Stimulated activated CD8-positive, alpha-beta memory T cell treated with anti-CD3 and anti-CD28 coated beads, Interleukin-7, amount 100 ng/mL, for 1 hour (primary cell): ENCODE results near the gene SACS.
"Not testable (repeated sequence)": the region's sequence is repeated elsewhere in the genome, so short reads cannot be mapped to it uniquely, and the experiment has no call there.

Experiments used
- DNase-seq, 2 donors: peaks; one replicate each; pipeline ENCODE4 v3.0.0-alpha.2; 2020; ENCODE audit warnings: low read depth in 2 of 2

The SACS gene

DNA sequence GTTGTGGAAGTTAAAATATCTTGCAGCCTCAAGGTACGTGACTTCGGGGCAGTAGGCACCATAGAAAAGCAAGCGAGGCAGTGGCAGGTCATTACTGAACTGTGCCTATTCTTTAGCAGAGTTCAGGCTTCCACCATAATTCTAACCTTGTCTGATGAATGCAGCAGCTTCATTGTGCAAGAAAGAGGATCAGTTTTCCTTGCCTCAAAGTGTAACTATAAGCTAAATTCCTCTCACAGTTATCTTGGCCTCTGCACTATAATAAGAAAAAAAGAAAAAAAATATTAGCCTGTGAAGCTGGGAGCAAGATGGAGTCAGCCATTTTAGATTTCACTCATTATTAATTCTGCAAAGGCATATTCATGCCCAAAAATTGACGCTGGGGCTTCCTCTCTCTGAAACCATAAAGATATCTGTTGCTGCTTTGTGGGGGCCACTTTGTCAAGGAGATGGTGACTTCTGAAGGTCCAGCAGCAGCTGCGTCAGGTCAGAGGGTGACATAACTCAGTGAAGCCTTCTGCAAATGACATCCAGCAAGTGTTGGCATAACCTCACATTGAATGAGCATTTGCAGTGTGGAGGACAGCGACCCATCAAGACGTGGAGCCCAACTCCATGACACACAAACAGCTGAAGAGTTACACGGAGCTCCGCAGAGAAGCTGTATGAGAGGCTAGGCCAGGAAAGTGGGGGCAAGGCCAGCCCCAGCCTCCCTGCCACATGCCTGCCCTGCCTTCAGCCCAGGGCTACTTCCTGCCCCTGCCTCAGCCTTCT, 23.1 kb upstream of the SACS start:
- DNase-seq: no peak

DNA sequence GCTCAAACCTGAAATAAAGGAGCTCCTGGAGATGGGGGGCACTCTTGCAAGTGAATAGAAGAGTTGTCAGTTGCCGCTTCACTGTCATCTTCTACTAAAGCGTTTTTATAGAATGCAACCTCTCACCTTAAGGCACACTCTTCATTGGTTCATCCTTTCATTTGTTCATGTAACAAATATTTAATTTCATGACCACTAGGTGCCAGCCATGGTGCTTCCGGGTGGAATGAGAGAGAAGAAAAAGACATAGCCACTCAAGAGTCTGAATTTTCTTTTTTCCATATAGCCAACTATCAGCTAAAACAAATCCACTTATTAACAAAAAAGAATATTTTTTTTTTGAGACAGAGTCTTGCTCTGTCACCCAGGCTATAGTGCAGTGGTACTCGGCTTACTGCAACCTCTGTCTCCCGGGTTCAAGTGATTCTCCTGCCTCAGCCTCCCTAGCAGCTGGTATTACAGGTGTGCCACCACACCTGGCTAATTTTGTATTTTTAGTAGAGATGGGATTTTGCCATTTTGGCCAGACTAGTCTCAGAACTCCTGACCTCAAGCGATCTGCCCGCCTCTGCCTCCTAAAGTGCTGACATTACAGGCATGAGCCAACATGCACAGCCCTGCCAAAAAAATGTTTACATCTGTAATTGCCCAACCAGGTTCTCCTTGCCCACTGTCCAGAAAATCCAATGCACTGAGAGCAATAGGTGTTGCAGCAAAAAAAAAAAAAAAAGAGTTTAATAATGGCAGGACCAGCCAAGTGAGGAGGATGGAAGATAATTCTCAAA, 22.1 kb upstream of the SACS start:
- DNase-seq: no peak

DNA sequence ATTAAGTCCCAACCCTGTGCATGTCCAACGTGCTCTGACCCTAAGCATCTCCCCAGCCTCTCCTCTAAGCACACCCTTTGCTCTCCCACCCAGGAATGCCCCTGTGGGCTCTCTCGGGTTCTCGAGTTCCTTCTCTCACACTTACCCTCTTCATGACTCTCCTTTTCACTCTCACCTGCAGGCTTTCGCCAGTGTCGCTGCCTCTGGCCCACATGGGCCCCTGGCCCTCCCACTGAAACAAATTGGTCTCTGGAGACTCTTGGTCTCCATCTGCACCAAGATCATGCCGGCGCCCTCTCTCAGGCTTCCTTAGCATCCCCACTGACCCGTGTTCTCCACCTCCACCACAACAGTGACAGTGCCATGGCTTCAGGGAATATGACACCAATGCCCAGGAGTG, 19.6 kb upstream of the SACS start:
- no peak for DNase-seq

DNA sequence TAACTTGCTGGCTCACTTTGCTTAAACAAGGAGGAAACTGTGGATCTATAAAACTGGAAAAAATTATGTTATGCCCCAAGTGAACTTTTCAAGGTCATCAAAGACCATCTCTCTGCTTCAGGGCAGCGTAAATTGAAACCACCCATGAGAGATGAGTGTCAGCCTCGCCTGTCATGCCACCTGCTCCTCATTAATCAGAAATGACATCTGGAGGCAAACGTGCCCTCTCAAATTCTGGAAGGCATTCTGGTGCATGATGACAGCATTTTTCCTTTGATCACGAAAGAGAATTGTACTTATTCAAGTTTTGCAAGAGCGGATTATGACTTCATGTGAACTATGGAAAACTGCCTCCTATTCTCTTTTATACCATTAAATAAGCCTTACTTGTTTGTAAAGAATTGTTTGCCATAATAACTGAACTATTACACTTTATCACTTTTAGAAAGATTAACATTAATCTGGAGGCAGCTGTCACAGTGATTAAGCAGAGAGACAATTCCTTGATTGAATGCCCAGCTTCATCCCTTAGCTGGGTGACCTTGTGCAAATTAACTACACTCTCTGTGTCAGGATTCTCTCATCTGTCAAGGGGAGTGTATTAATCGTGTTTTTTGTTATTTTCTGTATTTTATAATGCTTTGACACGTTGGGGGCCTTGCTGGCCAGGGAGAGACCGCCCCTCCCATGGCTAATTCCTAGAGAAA, 17.0 kb upstream of the SACS start:
- DNase-seq: no peak

DNA sequence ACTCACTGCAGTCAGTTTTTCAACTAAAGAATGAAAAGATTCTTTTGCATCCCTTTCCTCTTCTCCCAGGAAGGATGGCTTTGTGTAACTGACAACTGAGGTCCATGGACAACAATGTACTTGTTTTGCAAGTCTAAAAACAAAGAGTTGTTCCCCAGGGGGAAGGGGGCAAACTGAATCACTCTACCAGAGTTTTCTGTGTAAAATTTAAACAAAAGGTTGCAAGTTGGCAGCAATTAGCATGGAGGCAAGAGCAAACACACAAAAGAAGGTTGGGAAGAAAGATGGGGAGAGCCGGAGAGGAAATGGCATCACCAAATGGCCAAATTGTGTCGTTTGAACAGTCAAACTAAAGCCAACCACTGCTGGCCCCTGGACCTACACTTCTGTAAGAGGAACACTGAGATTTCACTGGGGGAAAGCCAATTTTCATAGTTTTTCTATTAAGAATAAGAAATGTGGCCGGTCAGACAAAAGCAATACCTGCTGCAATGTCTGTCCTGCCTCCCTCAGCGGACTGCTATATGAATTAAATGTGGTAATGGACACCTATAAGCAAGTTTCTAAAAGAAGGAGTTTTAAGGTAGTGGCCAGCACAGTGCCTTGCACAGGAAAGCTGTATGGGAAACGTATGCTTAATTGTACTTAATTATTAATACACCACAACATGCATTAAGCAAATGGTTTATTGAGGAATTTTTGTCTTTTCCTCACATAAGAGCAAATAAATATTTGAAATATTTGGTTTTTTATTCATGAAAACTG, 16.1 kb upstream of the SACS start:
- no peak for DNase-seq

DNA sequence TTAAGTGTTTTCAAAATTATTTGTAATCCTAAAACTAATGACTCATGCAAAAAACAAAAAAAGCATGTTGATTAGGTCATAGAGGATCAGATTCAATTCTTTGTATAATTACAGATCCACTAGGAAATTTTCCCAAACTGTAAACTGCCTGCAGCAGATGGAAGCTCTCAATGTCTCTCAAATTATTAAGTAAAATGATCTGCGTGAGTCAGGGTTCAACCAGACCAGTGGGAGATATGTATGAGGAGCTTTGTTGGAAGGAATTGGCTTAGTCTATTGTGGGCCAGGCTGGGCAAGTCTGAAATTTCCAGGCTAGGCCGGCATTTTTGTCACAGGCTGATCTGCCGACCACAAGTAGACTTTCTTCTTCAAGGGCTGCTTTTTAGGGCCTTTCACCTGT, 14.4 kb upstream of the SACS start:
- no peak for DNase-seq

DNA sequence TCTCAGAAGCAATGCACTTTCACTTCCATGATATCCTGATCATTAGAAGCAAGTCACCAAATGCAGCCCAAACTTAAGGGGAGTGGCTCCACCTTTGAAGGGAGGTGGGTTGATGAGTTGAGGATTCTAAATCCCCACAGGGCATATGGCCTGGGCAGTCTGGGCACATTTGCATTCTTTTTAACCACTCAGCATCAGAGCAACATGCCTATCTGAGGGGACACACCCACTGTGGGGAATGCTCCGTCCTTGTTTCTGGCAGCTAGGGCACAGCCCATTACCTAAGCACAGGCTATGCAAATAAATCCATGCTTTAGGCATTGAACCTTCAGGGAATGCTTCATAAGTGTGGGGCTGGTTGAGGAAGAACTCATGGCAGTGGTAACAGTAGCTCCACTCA, 12.3 kb upstream of the SACS start:
- no peak for DNase-seq

DNA sequence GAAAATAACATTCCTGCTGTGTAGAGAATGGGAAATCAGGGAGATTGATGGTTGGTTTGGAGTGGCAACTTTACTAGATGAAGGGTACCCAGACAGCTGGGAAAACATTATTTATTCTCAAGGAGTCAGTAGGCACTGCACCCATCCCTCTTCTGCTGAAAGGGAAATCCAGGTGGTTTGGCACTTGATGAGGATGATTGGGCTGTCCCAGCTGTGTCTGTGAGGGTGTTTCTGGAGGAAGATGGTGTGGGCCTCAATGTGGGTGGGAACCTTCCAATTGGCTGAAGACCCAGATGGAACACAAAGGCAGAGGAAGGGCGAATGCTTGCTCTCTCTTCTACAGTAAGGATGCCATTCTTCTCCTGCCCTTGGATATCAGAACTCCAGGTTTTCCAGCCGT, 10.4 kb upstream of the SACS start:
- no peak for DNase-seq

DNA sequence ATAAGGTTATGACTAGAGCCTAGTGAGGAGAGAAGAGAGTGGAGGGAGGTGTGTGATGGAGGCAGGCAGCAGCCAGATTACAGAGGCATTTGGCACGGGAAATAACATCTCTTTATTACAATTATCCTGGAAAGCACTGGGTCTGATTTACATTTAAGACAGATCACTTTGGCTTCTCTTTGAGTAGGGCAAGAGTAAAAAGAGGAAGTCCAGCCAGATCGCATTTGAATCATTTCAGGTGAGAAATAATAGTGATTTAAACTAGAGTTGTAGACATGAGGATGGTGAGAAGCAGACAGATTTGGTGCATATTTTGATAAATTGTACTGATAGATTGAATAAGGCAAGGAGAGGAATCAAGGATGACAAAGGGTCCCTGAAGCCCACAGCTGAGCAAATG, 9.6 kb upstream of the SACS start:
- DNase-seq: no peak

DNA sequence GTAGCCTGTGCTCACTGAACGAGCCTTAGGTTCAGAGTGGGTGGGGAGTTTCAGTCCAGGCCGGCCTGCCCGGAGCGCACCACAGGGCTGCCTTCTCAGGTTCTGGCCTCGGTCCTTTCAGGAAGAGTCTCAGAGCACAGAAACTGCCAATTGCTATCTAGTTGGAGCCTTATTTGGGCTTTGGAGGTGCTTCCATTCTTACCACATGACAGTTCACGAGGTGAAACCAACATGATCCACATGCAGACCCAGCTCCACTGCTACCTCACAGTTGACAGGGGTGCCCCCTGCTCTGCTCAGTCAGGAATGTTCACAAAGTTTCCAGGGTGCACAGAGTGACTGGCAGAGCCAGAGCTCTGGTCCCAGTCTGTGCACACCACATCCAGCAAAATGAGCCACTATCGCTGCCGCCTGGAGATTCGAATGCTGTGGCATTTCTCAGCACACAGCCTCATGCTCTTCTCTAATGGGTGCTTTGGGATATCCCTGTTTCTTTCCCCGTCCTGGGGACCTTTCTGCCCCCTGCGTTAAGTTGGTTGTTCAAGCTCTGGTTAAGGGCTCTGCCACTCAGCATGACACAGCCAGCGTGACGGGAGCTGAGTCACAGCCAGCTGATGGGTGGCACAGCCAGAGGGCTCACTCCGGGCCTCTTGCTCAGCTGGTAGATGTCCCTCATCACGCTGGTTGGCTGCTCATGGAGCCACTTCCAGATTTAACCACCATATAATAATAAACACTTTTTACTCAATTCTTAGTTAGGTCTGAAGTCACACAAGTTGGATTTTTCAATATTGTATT, 7.5 kb upstream of the SACS start:
- DNase-seq: no peak

DNA sequence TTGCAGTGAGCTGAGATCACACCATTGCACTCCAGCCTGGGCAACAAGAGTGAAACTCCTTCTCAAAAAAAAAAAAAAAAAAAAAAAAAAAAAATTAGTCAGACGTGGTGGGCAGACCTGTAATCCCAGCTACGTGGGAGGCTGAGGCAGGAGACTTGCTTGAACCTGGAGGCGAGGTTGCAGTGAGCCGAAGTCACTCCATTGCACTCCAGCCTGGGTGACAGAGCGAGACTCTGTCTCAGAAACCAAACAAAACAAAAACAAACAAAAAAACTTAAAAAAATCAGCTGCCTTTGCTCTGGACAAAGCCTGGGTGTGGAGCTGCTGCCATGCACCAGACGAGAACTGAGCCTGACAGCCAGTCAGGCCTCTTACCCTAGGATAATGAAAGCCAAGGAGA, 6.8 kb upstream of the SACS start:
- not testable (repeated sequence) for DNase-seq

DNA sequence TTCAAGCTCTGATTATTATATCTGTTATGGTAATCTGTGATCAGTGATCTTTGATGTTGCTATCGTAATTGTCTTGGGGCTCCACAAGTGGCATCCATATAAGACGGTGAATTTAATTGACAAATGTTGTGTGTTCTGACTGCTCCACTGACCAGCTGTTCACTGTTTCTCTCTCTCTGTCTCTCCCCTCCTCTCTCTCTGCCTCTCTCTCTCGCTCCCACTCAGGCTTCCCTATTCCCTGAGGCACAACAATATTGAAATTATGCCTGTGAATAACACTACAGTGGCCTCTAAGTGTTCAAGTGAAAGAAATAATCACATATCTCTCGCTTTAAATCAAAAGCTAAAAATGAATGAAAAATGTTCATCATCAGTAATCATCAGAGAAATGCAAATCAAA, 4.4 kb upstream of the SACS start:
- no peak for DNase-seq

DNA sequence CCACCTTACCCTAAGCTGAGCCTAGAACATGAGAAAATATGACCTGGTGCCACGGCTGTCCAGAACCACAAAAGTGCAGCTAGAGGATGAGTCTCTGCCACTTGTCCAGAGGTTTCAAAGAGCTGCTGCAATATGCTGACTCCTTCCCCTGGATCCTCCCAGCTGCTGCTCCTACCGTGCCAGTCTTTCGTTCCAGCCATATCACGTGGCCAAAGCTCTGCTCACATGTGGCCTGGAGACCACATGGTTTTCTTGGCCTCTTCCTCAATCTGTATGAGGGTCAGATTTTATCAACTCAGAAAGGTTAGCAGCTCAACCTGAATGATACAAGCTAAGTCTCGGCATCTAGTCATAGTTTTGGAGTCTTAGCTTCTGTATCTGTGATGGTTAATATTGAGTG, 3.2 kb upstream of the SACS start:
- no peak for DNase-seq

DNA sequence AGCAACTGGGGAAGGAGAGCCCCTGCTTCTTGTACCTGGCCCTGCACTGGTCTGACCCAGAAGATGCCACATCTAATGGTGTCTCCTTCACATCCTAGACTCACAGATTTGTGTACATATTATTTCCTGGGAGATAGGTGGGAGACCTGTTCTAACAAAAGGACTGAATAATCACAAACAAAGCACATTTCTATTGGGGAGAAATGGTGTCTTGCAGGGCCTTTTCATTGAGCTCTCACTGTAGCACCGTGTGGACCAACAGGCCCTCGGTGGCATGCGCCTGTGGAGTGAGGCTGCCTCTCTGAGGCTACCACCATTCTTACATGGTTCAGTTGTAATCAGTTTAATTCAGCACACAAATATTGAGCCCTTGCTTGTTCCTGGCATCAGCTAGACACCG, 989 bp upstream of the SACS start:
- no peak for DNase-seq

DNA sequence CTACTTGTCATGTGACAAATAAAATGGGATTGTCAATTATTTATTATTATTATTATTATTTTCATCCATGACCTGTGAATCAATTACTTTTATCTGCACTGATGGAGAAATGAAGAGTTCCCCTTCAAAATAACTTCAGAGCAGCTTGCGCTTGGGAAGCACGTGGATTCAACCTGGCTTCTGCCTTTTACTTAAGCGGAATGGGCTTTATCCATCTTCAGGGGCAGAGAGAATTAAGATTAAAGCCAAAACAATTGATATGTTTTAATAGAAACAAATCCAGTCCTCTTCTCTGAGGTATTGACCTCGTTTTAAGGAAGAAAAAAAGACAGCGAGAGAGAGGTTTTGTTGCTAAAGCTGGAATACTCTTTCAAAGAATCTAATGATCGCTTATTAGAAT, 876 bp downstream of the SACS start:
- DNase-seq: no peak

DNA sequence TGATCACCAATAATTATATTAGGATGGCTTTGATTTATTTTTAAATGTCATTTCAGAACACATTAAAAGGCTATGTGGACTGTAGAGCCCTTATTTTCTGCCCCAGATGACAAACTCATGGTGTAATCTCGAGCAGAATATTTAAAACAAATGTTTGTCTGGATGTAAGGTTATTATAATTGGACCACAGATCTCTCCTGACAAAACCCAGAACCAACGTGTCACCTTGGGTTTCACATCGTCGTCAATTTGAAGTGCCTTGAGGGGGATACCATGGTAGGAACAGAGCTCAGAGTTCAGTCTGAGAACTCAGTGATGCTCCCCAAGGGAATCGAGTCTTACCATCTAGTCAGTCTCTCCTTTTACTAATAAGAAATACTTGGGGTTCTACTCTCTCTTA, 2.8 kb downstream of the SACS start:
- no peak for DNase-seq

DNA sequence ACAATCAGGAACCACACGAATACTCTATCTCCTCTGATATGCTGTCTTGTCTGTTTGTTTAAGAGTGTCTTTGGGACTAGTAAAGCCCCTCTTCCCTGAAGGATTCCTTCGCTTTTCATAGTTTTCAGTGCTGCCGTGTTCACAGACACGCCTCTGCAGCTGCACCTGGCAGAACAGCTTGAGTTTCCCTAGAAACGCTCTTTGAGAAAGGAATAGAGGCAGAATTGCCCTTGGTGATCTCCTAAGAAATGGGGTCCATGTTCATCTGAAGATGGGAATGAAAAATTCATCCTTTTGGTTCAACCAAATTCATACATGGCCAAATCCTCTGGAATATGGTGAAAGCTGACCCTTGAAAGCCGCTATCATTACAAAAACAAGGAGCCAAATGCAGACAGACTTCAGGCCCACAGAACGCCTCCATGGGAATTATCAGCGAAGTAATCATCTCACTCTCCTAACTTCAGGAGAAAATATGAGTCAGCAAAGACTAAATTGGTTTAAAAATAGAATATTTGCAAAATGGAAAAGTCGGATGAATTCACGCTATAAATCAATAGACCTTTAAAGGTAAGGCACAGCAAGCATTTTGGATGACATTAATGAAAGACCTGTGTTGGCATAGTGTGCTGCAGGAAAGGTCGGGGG, 5.5 kb downstream of the SACS start:
- DNase-seq: no peak

DNA sequence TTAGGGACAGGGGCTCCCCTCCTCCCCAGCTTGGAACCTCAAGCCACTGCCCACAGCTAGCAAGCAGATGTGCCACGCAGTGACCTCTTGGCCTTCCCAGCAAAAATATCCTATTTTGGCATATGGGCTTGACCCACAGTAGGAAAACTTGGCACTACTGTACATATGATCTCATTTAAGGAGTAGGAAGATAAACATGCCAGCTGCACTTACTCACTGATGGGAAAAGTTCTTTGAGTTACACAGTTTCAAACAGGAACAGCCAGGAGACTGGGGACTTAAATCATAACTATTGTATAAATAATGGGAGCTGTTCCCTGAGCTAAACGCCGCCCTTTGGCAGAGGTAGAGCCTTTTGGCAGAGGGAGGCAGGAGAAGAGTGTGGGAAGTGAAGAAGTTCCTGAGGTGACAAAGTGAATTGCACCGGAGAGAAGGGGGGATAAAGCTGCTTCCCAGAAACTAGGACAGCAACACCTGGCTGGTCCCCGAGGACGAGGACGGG, 6.1 kb downstream of the SACS start:
- no peak for DNase-seq

DNA sequence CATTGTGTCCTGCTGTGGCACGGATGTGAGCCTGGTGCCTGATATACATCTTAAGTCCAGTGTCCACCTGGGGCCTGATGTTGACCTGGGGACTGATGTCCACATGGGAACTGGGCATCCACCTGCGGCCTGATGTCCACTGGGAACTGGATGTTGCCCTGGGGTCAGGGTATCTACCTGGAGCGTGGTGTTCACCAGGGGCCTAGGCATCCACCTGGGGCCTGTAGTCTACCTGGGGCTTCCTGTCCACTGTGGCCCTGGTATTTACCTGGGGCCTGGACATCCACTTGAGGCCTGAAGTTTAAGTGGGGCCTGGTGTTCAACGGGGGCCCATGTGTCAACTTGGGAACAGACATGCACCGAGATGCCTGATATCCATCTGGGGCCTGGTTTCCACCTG, 11.9 kb downstream of the SACS start:
- no peak for DNase-seq
